ENCODE measurements around the gene PBXIP1. TPM values are rescaled to one million over a fixed set of nuclear protein-coding genes. Genes with fewer than 3 reads are reported as not detected.
A peak's percentile ranks its signal among the peaks of the same experiment; 100 is the strongest.

PBXIP1 gene
- total and polyA plus RNA-seq, 2 of the 13 experiments (the other 11 are each of a cell fraction or from before 2014, with no cell fraction given): 16.3 to 31.9 TPM

- TF ChIP-seq, protein P1, sequence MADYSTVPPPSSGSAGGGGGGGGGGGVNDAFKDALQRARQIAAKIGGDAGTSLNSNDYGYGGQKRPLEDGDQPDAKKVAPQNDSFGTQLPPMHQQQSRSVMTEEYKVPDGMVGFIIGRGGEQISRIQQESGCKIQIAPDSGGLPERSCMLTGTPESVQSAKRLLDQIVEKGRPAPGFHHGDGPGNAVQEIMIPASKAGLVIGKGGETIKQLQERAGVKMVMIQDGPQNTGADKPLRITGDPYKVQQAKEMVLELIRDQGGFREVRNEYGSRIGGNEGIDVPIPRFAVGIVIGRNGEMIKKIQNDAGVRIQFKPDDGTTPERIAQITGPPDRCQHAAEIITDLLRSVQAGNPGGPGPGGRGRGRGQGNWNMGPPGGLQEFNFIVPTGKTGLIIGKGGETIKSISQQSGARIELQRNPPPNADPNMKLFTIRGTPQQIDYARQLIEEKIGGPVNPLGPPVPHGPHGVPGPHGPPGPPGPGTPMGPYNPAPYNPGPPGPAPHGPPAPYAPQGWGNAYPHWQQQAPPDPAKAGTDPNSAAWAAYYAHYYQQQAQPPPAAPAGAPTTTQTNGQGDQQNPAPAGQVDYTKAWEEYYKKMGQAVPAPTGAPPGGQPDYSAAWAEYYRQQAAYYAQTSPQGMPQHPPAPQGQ (CRISPR knock-in tag; IDR thresholded peaks at IDR 0.05; ENCODE audit: borderline replicate concordance): no peak
- TF ChIP-seq, protein P2, sequence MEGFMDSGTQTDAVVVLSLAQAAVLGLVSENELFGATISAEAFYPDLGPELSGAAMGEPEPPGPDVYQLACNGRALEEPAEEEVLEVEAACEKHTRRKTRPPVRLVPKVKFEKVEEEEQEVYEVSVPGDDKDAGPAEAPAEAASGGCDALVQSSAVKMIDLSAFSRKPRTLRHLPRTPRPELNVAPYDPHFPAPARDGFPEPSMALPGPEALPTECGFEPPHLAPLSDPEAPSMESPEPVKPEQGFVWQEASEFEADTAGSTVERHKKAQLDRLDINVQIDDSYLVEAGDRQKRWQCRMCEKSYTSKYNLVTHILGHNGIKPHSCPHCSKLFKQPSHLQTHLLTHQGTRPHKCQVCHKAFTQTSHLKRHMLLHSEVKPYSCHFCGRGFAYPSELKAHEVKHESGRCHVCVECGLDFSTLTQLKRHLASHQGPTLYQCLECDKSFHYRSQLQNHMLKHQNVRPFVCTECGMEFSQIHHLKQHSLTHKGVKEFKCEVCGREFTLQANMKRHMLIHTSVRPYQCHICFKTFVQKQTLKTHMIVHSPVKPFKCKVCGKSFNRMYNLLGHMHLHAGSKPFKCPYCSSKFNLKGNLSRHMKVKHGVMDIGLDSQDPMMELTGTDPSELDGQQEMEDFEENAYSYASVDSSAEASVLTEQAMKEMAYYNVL (CRISPR knock-in tag; IDR thresholded peaks at IDR 0.05; ENCODE audit: borderline replicate concordance): peak; percentile 92; the same call in 1 of the 2 replicates
- TF ChIP-seq PRPF4 (IDR thresholded peaks at IDR 0.05; ENCODE audit: low read depth, low read length, poor library complexity, severe bottlenecking): no peak
- peak; percentile 99 for TF ChIP-seq ZNF563 (CRISPR knock-in tag; IDR thresholded peaks at IDR 0.05)
- no peak for TF ChIP-seq ATF1 (CRISPR knock-in tag; IDR thresholded peaks at IDR 0.05)
- peak; percentile 75; the same call in 1 of the 2 replicates for TF ChIP-seq HOMEZ (CRISPR knock-in tag; IDR thresholded peaks at IDR 0.05; ENCODE audit: low read depth)
- TF ChIP-seq TFDP2 (CRISPR knock-in tag; IDR thresholded peaks at IDR 0.05): peak; percentile 99
- TF ChIP-seq TGIF2 (CRISPR knock-in tag; IDR thresholded peaks at IDR 0.05): peak; percentile 95
- TF ChIP-seq ARNT (IDR thresholded peaks at IDR 0.05): no peak
- peak; percentile 94 for TF ChIP-seq MYNN (CRISPR knock-in tag; IDR thresholded peaks at IDR 0.05; ENCODE audit: low read depth)
- TF ChIP-seq ZNF205 (CRISPR knock-in tag; IDR thresholded peaks at IDR 0.05): no peak; the same call in 1 of the 2 replicates
- 0 out of 2 replicates have a peak, but pooled peaks have one; percentile 32 for TF ChIP-seq HNF4G (IDR thresholded peaks at IDR 0.05; ENCODE audit: borderline replicate concordance, low read depth, low read length)
- TF ChIP-seq HNF4G (CRISPR knock-in tag; IDR thresholded peaks at IDR 0.05; ENCODE audit: borderline replicate concordance, low read depth): peak; percentile 44; the same call in 1 of the 2 replicates
- TF ChIP-seq NONO (IDR thresholded peaks at IDR 0.05): no peak
- peak; percentile 85 for TF ChIP-seq NONO (CRISPR knock-in tag; conservative IDR thresholded peaks at IDR 0.05)
- TF ChIP-seq, protein P3, sequence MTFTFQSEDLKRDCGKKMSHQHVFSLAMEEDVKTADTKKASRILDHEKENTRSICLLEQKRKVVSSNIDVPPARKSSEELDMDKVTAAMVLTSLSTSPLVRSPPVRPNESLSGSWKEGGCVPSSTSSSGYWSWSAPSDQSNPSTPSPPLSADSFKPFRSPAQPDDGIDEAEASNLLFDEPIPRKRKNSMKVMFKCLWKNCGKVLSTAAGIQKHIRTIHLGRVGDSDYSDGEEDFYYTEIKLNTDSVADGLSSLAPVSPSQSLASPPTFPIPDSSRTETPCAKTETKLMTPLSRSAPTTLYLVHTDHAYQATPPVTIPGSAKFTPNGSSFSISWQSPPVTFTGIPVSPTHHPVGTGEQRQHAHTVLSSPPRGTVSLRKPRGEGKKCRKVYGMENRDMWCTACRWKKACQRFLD (CRISPR knock-in tag; IDR thresholded peaks at IDR 0.05; ENCODE audit: borderline replicate concordance): peak; percentile 99
- TF ChIP-seq SMARCE1 (IDR thresholded peaks at IDR 0.05; ENCODE audit: borderline replicate concordance): no peak
- TF ChIP-seq ZNF367 (CRISPR knock-in tag; IDR thresholded peaks at IDR 0.05; ENCODE audit: borderline replicate concordance): no peak; the same call in 1 of the 2 replicates
- TF ChIP-seq, protein P4, sequence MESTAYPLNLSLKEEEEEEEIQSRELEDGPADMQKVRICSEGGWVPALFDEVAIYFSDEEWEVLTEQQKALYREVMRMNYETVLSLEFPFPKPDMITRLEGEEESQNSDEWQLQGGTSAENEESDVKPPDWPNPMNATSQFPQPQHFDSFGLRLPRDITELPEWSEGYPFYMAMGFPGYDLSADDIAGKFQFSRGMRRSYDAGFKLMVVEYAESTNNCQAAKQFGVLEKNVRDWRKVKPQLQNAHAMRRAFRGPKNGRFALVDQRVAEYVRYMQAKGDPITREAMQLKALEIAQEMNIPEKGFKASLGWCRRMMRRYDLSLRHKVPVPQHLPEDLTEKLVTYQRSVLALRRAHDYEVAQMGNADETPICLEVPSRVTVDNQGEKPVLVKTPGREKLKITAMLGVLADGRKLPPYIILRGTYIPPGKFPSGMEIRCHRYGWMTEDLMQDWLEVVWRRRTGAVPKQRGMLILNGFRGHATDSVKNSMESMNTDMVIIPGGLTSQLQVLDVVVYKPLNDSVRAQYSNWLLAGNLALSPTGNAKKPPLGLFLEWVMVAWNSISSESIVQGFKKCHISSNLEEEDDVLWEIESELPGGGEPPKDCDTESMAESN (CRISPR knock-in tag; conservative IDR thresholded peaks at IDR 0.05): peak; percentile 95
- TF ChIP-seq U2AF1 (optimal IDR thresholded peaks at IDR 0.05; ENCODE audit: low read depth, low read length): peak; percentile 88
These were observed 19.3 kb downstream of the PBXIP1 start, which contains the start of gene PMVK (continued) for GRCh38 chr1:154936555-154937084.
